GM12892 (cell line): ENCODE results near the gene TMEM184A.

Source experiments
- DNase-seq: peaks from one replicate; pipeline ENCODE4 v3.0.0; 2011; ENCODE audit not compliant: insufficient read length
- FAIRE-seq: peaks from 2 replicates; lab custom pipeline; 2011; peaks lifted over from hg19 to GRCh38; lab: Jason Lieb, UNC
- POLR2A ChIP-seq: IDR thresholded peaks from 2 replicates; pipeline ENCODE4 v1.6.1; 2011; ENCODE audit warnings: low read depth, low read length, control low read depth
- POLR2AphosphoS5 ChIP-seq: IDR thresholded peaks from 2 replicates; pipeline ENCODE4 v1.6.1; 2011; ENCODE audit warnings: low read depth, low read length, control low read depth
- TAF1 ChIP-seq: IDR thresholded peaks from 2 replicates; pipeline ENCODE4 v1.6.1; 2011; ENCODE audit warnings: low read depth, mild to moderate bottlenecking, control low read depth, low read length, borderline replicate concordance

The TMEM184A gene

DNA sequence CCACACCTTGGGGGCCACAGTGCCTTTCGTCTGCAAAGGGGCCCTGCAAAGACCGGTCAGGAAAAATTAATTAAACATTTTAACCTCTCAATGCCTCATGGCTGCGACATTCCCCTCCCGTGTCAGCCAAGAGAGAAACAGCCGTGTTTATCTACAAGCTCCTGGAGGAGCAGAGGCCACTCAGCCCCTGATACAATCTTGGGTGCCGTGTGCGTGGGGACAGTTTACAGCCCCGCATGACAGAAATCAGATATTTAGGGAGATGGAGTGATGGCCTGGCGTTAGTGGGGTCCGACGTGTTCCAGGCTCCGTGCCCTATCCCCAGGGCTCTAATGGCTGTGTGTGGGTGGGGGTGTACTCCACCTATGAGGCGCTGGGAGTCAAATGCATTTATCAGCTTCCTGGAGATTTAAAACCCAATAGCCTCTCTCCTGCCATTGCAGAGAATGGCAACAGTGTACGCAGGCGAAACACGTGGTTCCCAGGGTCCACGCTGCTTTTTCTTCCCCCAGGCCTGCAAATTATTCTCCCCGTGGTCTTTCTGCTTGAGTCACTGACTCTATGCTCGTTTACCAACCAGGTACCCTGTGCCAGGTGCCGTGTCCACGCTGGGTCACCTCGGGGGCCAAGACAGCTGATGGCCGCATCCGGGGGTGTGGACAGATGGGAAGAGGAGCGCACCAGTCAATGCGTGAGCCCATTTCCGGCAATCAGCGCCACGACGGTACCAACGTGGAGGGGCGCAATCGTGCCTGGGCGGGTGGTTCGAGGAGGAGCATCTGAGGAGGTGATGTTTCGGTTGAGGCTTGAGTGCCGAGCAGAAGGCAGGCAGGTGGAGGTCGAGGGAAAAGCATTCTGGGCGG, 40.4 kb upstream of the TMEM184A start:
- DNase-seq (no peak), FAIRE-seq (no peak)
- TF ChIP-seq POLR2A (no peak), POLR2AphosphoS5 (no peak), TAF1 (no peak)

- no peak for DNase-seq
- TF ChIP-seq POLR2A (no peak), TAF1 (no peak), POLR2AphosphoS5 (no peak)
- FAIRE-seq: no peak
Measured at GRCh38 chr7:1595636-1596035, 39.6 kb upstream of the TMEM184A start.

DNA sequence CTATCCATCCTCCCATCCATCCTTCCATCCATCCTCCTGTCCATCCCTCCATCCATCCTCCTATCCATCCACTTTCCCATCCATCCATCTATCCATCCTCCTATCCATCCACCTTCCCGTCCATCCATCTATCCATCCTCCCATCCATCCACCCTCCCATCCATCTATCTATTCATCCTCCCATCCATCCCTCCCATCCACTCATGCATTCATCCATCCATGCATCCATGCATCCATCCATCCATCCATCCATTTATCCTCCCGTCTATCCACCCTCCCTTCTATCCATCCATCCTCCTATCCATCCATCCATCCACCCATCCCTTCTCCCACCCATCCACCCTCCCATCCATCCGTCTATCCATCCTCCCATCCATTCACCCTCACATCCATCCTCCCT, 39.0 kb upstream of the TMEM184A start:
- FAIRE-seq (no peak), DNase-seq (no peak)
- TF ChIP-seq TAF1 (no peak), POLR2A (no peak), POLR2AphosphoS5 (no peak)

DNA sequence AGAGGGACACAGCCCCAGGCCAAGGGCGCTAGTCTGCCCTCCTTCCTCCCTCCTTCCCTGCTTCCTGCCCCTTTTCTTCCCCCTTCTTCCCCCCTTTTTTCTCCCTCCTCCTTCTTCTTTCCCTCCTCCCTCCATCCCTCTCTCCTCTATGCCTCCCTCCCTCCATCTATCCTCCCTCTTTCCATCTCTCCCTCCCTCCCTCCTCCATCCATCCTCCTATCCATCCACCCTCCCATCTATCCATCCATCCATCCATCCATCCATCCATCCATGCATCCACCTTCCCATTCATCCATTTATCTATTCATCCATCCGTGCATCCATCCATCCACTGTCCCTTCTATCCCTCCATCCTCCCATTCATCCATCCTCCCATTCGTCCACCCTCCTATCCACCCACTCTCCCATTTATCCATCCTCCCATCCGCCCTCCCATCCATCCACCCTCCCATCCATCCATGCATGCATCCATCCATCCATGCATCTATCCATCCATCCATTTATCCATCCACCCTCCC, 38.0 kb upstream of the TMEM184A start:
- no peak for DNase-seq
- TF ChIP-seq POLR2A (no peak), TAF1 (no peak), POLR2AphosphoS5 (no peak)
- FAIRE-seq: no peak

GRCh38 chr7:1593091-1593866, 37.3 kb upstream of the TMEM184A start:
- no peak for FAIRE-seq
- DNase-seq: no peak
- no peak for TF ChIP-seq POLR2AphosphoS5
- TF ChIP-seq TAF1: no peak
- TF ChIP-seq POLR2A: no peak

GRCh38 chr7:1592299-1592871, 36.4 kb upstream of the TMEM184A start:
- TF ChIP-seq TAF1 (no peak), POLR2AphosphoS5 (no peak), POLR2A (no peak)
- no peak for FAIRE-seq
- no peak for DNase-seq

DNA sequence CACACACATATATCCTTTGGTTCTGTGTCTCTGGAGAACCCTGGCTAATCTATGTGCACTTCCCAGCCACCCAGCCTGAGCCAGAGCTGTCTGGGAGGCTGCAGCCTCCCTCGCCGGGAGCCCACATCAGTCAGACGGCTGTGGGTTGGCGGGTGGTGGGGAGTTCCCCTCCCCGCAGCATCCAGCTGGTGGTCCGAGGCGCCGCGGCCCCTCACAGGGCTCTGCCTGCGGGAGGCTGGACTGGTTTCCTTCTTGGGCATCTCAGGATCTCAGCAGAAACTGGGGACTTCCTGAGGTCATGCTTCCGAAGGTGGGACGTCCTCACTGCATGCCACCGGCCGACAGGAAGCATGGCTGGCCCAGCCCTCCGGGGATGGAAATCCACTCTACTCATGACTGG, 35.9 kb upstream of the TMEM184A start:
- TF ChIP-seq POLR2A (no peak), TAF1 (no peak), POLR2AphosphoS5 (no peak)
- DNase-seq (no peak), FAIRE-seq (no peak)

- TF ChIP-seq POLR2A (no peak), POLR2AphosphoS5 (no peak), TAF1 (no peak)
- DNase-seq: no peak
- FAIRE-seq: no peak
Measured at GRCh38 chr7:1591396-1591795, 35.4 kb upstream of the TMEM184A start.

DNA sequence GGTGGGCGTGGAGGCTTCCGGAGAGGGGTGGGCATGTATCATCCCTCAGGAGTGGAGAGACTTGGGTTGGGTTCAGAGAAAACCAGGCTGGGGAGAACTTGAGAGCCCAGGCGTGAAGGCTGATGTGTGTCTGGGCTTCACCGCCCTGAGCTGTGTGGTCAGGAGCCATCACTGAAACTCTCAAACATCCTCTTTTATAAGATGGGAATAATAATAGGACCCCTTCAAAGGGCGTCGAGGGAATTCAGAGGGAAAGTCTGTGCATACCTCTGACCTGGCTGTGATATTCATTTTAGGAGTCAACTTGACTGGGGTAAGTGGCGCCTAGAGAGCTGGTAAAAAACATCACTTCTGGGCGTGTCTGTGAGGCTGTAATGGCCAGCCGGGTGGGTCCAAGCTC, 34.9 kb upstream of the TMEM184A start:
- no peak for FAIRE-seq
- no peak for DNase-seq
- no peak for TF ChIP-seq POLR2AphosphoS5
- TF ChIP-seq POLR2A: no peak
- no peak for TF ChIP-seq TAF1

DNA sequence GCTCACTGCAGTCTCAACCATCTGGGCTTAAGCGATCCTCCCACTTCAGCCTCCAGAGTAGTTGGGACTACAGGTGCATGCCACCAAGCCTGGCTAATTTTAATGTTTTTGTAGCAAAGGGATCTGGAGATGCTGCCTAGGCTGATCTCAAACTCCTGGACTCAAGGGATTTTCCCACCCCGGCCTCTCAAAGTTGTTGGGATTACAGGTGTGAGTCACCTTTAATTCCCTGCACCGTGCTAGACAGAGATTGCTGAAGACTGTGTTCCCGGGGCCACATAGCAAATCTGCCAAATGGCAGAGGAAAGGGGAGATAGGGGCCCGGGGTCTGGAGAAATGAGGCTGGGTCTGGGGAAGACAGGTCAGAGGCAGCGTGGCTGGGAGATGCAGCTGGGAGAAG, 34.5 kb upstream of the TMEM184A start:
- no peak for FAIRE-seq
- DNase-seq: no peak
- no peak for TF ChIP-seq POLR2AphosphoS5
- no peak for TF ChIP-seq POLR2A
- TF ChIP-seq TAF1: no peak

DNA sequence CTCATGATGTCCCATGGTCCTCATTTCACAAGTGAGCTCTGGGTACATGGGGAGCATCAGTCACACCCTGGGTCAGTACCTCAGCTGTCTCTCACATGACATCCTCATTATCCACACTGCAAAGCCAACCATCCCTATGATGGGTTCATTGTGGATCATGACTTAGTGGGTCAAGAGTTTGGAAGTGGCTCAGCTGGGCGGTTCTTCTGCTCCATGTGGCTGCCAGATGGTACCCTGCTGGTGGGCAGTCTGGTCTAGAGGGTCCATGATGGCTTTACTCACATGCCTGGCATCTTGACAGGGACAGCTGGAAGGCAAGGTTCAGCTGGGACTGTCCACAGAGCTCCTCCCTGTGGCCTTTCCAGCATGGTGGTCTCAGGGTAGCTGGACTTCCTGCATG, 33.0 kb upstream of the TMEM184A start:
- DNase-seq: no peak
- no peak for FAIRE-seq
- no peak for TF ChIP-seq POLR2A
- TF ChIP-seq TAF1: no peak
- TF ChIP-seq POLR2AphosphoS5: no peak

DNA sequence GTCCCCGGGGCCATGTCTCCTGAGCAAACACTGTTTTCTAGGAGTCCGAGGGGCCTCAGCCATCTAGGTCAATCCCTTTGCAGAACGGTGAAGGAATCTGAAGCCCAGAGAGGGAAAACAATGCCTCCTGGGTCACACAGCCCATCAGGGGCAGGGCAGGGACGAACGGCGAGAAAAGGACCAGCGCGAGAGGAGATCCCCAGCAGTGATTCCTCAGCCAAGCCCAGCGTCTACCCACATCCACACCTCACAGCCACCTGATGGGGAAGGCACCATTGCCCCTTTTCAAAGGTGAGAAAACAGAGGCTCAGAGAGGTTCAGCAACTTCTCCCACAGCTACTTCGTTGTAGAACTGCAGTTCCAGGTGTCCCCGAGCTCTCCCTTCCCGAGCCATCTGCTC, 31.7 kb upstream of the TMEM184A start:
- DNase-seq (no peak), FAIRE-seq (no peak)
- TF ChIP-seq POLR2A: no peak
- TF ChIP-seq TAF1: no peak
- TF ChIP-seq POLR2AphosphoS5: no peak
